ENCODE measurements around the gene CCSER1.
"Not testable (repeated sequence)": the region's sequence is repeated elsewhere in the genome, so short reads cannot be mapped to it uniquely, and the experiment has no call there.

The CCSER1 gene

GRCh38 chr4:90670183-90670582 is 543.0 kb downstream of the CCSER1 start:
- DNase-seq (ENCODE audit: low read depth, low spot score) = no peak

- DNase-seq (ENCODE audit: low read depth, low spot score) = no peak
Observed at GRCh38 chr4:90689739-90690138, 562.5 kb downstream of the CCSER1 start.

- DNase-seq (ENCODE audit: low read depth, low spot score) = no peak
Observed at GRCh38 chr4:90695411-90695810, 568.2 kb downstream of the CCSER1 start.

GRCh38 chr4:90705501-90705900 is 578.3 kb downstream of the CCSER1 start:
- not testable (repeated sequence) for DNase-seq (ENCODE audit: low read depth, low spot score)

GRCh38 chr4:90715242-90715641 is 588.0 kb downstream of the CCSER1 start:
- no peak for DNase-seq (ENCODE audit: low read depth, low spot score)

GRCh38 chr4:90718931-90719330 is 591.7 kb downstream of the CCSER1 start:
- no peak for DNase-seq (ENCODE audit: low read depth, low spot score)

GRCh38 chr4:90727938-90728337 is 600.7 kb downstream of the CCSER1 start:
- DNase-seq (ENCODE audit: low read depth, low spot score) = no peak

GRCh38 chr4:90730752-90731151 is 603.6 kb downstream of the CCSER1 start:
- DNase-seq (ENCODE audit: low read depth, low spot score) = no peak

- no peak for DNase-seq (ENCODE audit: low read depth, low spot score)
Observed at GRCh38 chr4:90733211-90733610, 606.0 kb downstream of the CCSER1 start.

GRCh38 chr4:90745176-90745575 is 618.0 kb downstream of the CCSER1 start:
- DNase-seq (ENCODE audit: low read depth, low spot score) = no peak

- no peak for DNase-seq (ENCODE audit: low read depth, low spot score)
Observed at GRCh38 chr4:90753068-90753467, 625.9 kb downstream of the CCSER1 start.

GRCh38 chr4:90757534-90758060 is 630.4 kb downstream of the CCSER1 start:
- DNase-seq (ENCODE audit: low read depth, low spot score) = no peak

GRCh38 chr4:90760059-90760458 is 632.9 kb downstream of the CCSER1 start:
- no peak for DNase-seq (ENCODE audit: low read depth, low spot score)

- DNase-seq (ENCODE audit: low read depth, low spot score) = no peak
Observed at GRCh38 chr4:90766837-90767236, 639.6 kb downstream of the CCSER1 start.

GRCh38 chr4:90769251-90769650 is 642.1 kb downstream of the CCSER1 start:
- DNase-seq (ENCODE audit: low read depth, low spot score) = no peak

GRCh38 chr4:90780193-90780592 is 653.0 kb downstream of the CCSER1 start:
- DNase-seq (ENCODE audit: low read depth, low spot score) = no peak

- DNase-seq (ENCODE audit: low read depth, low spot score) = no peak
Observed at GRCh38 chr4:90786602-90787001, 659.4 kb downstream of the CCSER1 start.

GRCh38 chr4:90792696-90793095 is 665.5 kb downstream of the CCSER1 start:
- no peak for DNase-seq (ENCODE audit: low read depth, low spot score)

GRCh38 chr4:90798948-90799347 is 671.8 kb downstream of the CCSER1 start:
- no peak for DNase-seq (ENCODE audit: low read depth, low spot score)

- no peak for DNase-seq (ENCODE audit: low read depth, low spot score)
Observed at GRCh38 chr4:90799895-90800294, 672.7 kb downstream of the CCSER1 start.

- no peak for DNase-seq (ENCODE audit: low read depth, low spot score)
Observed at GRCh38 chr4:90815569-90815968, 688.4 kb downstream of the CCSER1 start.

- DNase-seq (ENCODE audit: low read depth, low spot score) = no peak
Observed at GRCh38 chr4:90816754-90817153, 689.6 kb downstream of the CCSER1 start.

GRCh38 chr4:90824266-90825150 is 697.3 kb downstream of the CCSER1 start:
- no peak for DNase-seq (ENCODE audit: low read depth, low spot score)
